ENCODE results near the gene ANKRD44.

- TF ChIP-seq GATA2 (IDR thresholded peaks at IDR 0.05; ENCODE audit: low read depth, low read length) (no peak), GATA3 (IDR thresholded peaks at IDR 0.05; ENCODE audit: low read depth, low read length) (no peak)
Observed at GRCh38 chr2:197184959-197185586, 125.5 kb downstream of the ANKRD44 start.
